HTR-8/SVneo (cell line): ENCODE measurements around the gene ETNPPL.

Experiments
- DNase-seq: peaks from one replicate; pipeline ENCODE4 v3.0.0; 2011; ENCODE audit warnings: low spot score, mixed read lengths; ENCODE audit not compliant: insufficient read length
- FAIRE-seq: peaks from 2 replicates; lab custom pipeline; 2011; peaks lifted over from hg19 to GRCh38; lab: Jason Lieb, UNC

ETNPPL gene

GRCh38 chr4:108762559-108763225 lies at the start of gene ETNPPL:
Gene ETNPPL (minus strand): TSS chr4:108763053. CDS start chr4:108762898, 155 bp downstream.
- no peak for FAIRE-seq
- no peak for DNase-seq

- DNase-seq (no peak), FAIRE-seq (no peak)
These were observed 48.6 kb upstream of the ETNPPL start for GRCh38 chr4:108811486-108811885.

- no peak for FAIRE-seq
These were observed 47.2 kb upstream of the ETNPPL start for GRCh38 chr4:108810087-108810486.

GRCh38 chr4:108804648-108805273 lies 41.9 kb upstream of the ETNPPL start:
- DNase-seq: no peak
- FAIRE-seq: no peak

More at GRCh38 chr4:108810087-108810486, 47.2 kb upstream of the ETNPPL start:
- no peak for DNase-seq

GRCh38 chr4:108799306-108799705 lies 36.5 kb upstream of the ETNPPL start:
- DNase-seq (no peak), FAIRE-seq (no peak)

- FAIRE-seq (no peak), DNase-seq (no peak)
These were observed 33.3 kb upstream of the ETNPPL start for GRCh38 chr4:108796173-108796572.

GRCh38 chr4:108795733-108796132 lies 32.9 kb upstream of the ETNPPL start:
- no peak for FAIRE-seq

GRCh38 chr4:108794136-108794535 lies 31.3 kb upstream of the ETNPPL start:
- DNase-seq (no peak), FAIRE-seq (no peak)

More at GRCh38 chr4:108795733-108796132, 32.9 kb upstream of the ETNPPL start:
- no peak for DNase-seq

GRCh38 chr4:108793415-108793814 lies 30.6 kb upstream of the ETNPPL start:
- DNase-seq (no peak), FAIRE-seq (no peak)

GRCh38 chr4:108788731-108789130 lies 25.9 kb upstream of the ETNPPL start:
- FAIRE-seq (no peak), DNase-seq (no peak)

- FAIRE-seq (no peak), DNase-seq (no peak)
These were observed 24.9 kb upstream of the ETNPPL start for GRCh38 chr4:108787724-108788123.

GRCh38 chr4:108787106-108787505 lies 24.3 kb upstream of the ETNPPL start:
- no peak for FAIRE-seq
- no peak for DNase-seq

- DNase-seq (no peak), FAIRE-seq (no peak)
These were observed 23.5 kb upstream of the ETNPPL start for GRCh38 chr4:108786351-108786750.

- FAIRE-seq (no peak), DNase-seq (peak; percentile 7)
These were observed 21.0 kb upstream of the ETNPPL start for GRCh38 chr4:108783665-108784463.

- FAIRE-seq (no peak), DNase-seq (no peak)
These were observed 17.1 kb upstream of the ETNPPL start for GRCh38 chr4:108779958-108780357.

- DNase-seq: no peak
- no peak for FAIRE-seq
These were observed 14.5 kb upstream of the ETNPPL start for GRCh38 chr4:108777388-108777787.

- no peak for FAIRE-seq
- DNase-seq: no peak
These were observed 13.1 kb upstream of the ETNPPL start for GRCh38 chr4:108775921-108776320.

GRCh38 chr4:108774809-108775530 lies 12.1 kb upstream of the ETNPPL start:
- no peak for DNase-seq
- no peak for FAIRE-seq

GRCh38 chr4:108772402-108772801 lies 9.5 kb upstream of the ETNPPL start:
- FAIRE-seq (no peak), DNase-seq (no peak)

- FAIRE-seq: no peak
These were observed 3.2 kb upstream of the ETNPPL start for GRCh38 chr4:108766058-108766457.

More at GRCh38 chr4:108766058-108766457, 3.2 kb upstream of the ETNPPL start:
- no peak for DNase-seq
